ENCODE data around the gene GALNT18. TPM values are rescaled to one million over a fixed set of nuclear protein-coding genes. Genes with fewer than 3 reads are reported as not detected.
A peak's percentile ranks its signal among the peaks of the same experiment; 100 is the strongest.

Gene GALNT18
- total and polyA plus RNA-seq, 2 experiments from 2014 or later = 4.3 to 10.8 TPM

DNA sequence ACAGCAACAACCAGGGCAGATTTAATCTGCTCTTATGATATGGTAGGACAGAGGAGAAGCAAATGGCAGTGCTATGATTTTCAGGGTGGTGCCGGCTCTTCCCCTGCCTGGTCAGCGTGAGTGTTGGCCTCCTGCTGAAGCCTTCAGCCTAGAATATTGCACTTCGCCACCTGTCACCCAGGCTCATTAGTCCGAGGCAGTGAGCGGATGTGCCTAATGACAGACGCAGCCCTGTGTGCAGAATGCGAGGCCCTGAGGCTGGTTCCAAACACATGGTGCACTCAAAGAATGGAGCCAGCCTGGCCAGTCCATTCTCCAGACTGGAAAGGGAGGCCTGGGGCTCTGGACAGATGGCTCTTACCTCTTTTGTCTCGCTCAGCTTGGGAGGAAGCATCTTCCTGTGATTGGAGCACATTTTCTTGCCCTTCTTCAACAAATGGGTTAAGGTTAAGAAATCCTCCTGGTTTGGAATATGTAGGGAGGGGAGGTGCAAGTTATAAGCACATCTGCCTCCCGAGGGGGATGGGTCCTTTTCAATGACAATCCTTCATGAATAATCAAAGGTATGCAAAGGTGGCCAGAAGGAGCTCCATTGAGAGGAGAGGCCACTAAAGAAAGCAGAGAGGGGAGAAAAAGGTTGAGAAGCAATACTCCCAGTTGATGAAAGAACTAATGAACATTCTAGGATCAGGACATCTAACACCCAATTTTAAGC is 39.7 kb upstream of the GALNT18 start:
- Mint-ChIP-seq H3K27me3 (ENCODE audit: insufficient read depth, low read depth, poor library complexity) (peaks cover 10% of the 10 kb centered on the region), H3K4me1 (peaks cover 20% of the 10 kb centered on the region)

More for the DNA sequence above, 39.7 kb upstream of the GALNT18 start:
- Histone ChIP-seq H4K20me1 (replicated peaks; ENCODE audit: insufficient read depth) (no peaks in the 10 kb centered on the region), H3K79me2 (replicated peaks; ENCODE audit: insufficient read depth) (no peaks in the 10 kb centered on the region), H2AFZ (peak overlapping the region; percentile 88), H3K4me2 (peak overlapping the region; percentile 7; the same call in 1 of the 2 replicates), H3K4me3 (no peak overlapping the region), H3K9me2 (ENCODE audit: insufficient read depth) (peaks cover 7% of the 10 kb centered on the region; the same call in 1 of the 2 replicates), H3K27ac (ENCODE audit: low read depth) (no peak overlapping the region), H3K36me3 (ENCODE audit: insufficient read depth) (no peaks in the 10 kb centered on the region), H3K4me1 (ENCODE audit: insufficient read depth) (peaks cover 15% of the 10 kb centered on the region; the same call in 1 of the 2 replicates), H3F3A (replicated peaks; ENCODE audit: low read depth) (no peaks in the 10 kb centered on the region), H3K27me3 (ENCODE audit: insufficient read depth) (no peaks in the 10 kb centered on the region)
- peak; percentile 22 for DNase-seq (ENCODE audit: low spot score)
- Mint-ChIP-seq H3K36me3 (ENCODE audit: low read depth) (peaks cover 5% of the 10 kb centered on the region; the same call in 1 of the 3 replicates), H3K4me3 (no peak overlapping the region), H3K9me3 (peaks cover 7% of the 10 kb centered on the region; the same call in 1 of the 3 replicates), H3K27ac (no peak overlapping the region)
- ATAC-seq = peak; percentile 37
- TF ChIP-seq ETS1 (IDR thresholded peaks at IDR 0.05) = no peak
- TF ChIP-seq, protein P1, sequence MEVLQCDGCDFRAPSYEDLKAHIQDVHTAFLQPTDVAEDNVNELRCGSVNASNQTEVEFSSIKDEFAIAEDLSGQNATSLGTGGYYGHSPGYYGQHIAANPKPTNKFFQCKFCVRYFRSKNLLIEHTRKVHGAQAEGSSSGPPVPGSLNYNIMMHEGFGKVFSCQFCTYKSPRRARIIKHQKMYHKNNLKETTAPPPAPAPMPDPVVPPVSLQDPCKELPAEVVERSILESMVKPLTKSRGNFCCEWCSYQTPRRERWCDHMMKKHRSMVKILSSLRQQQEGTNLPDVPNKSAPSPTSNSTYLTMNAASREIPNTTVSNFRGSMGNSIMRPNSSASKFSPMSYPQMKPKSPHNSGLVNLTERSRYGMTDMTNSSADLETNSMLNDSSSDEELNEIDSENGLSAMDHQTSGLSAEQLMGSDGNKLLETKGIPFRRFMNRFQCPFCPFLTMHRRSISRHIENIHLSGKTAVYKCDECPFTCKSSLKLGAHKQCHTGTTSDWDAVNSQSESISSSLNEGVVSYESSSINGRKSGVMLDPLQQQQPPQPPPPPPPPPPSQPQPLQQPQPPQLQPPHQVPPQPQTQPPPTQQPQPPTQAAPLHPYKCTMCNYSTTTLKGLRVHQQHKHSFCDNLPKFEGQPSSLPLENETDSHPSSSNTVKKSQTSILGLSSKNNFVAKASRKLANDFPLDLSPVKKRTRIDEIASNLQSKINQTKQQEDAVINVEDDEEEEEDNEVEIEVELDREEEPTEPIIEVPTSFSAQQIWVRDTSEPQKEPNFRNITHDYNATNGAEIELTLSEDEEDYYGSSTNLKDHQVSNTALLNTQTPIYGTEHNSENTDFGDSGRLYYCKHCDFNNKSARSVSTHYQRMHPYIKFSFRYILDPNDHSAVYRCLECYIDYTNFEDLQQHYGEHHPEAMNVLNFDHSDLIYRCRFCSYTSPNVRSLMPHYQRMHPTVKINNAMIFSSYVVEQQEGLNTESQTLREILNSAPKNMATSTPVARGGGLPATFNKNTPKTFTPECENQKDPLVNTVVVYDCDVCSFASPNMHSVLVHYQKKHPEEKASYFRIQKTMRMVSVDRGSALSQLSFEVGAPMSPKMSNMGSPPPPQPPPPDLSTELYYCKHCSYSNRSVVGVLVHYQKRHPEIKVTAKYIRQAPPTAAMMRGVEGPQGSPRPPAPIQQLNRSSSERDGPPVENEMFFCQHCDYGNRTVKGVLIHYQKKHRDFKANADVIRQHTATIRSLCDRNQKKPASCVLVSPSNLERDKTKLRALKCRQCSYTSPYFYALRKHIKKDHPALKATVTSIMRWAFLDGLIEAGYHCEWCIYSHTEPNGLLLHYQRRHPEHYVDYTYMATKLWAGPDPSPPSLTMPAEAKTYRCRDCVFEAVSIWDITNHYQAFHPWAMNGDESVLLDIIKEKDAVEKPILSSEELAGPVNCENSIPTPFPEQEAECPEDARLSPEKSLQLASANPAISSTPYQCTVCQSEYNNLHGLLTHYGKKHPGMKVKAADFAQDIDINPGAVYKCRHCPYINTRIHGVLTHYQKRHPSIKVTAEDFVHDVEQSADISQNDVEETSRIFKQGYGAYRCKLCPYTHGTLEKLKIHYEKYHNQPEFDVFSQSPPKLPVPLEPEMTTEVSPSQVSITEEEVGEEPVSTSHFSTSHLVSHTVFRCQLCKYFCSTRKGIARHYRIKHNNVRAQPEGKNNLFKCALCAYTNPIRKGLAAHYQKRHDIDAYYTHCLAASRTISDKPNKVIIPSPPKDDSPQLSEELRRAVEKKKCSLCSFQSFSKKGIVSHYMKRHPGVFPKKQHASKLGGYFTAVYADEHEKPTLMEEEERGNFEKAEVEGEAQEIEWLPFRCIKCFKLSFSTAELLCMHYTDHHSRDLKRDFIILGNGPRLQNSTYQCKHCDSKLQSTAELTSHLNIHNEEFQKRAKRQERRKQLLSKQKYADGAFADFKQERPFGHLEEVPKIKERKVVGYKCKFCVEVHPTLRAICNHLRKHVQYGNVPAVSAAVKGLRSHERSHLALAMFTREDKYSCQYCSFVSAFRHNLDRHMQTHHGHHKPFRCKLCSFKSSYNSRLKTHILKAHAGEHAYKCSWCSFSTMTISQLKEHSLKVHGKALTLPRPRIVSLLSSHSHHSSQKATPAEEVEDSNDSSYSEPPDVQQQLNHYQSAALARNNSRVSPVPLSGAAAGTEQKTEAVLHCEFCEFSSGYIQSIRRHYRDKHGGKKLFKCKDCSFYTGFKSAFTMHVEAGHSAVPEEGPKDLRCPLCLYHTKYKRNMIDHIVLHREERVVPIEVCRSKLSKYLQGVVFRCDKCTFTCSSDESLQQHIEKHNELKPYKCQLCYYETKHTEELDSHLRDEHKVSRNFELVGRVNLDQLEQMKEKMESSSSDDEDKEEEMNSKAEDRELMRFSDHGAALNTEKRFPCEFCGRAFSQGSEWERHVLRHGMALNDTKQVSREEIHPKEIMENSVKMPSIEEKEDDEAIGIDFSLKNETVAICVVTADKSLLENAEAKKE (CRISPR knock-in tag; IDR thresholded peaks at IDR 0.05) = 0 out of 2 replicates have a peak, but pooled peaks have one; percentile 10
